Smooth muscle cell (in vitro differentiated cells): ENCODE measurements around the gene VEZF1. TPM values are rescaled to one million over a fixed set of nuclear protein-coding genes. Genes with fewer than 3 reads are reported as not detected.
"Not testable (repeated sequence)": the region's sequence is repeated elsewhere in the genome, so short reads cannot be mapped to it uniquely, and the experiment has no call there.

Experiments used
- DNase-seq: peaks from one replicate; lab custom pipeline; 2025; ENCODE audit not compliant: unreplicated experiment; lab: John Stamatoyannopoulos, UW
- H2AFZ ChIP-seq: fragments of 200-600 bp; sonication (generic); 2 replicates; pipeline ENCODE4 v1.6.0; 2016; ENCODE audit warnings: antibody characterized with exemption, low read depth, mild to moderate bottlenecking
- H3F3A ChIP-seq: fragments of 200-600 bp; sonication (generic); 2 replicates; pipeline ENCODE4 v1.6.0; 2017; ENCODE audit warnings: antibody characterized with exemption, low read depth
- H3K27ac ChIP-seq: fragments of 200-600 bp; sonication (generic); 2 replicates; pipeline ENCODE4 v1.5.1; 2016; ENCODE audit warnings: low read depth, mild to moderate bottlenecking
- H3K27me3 ChIP-seq: fragments of 200-600 bp; sonication (generic); 2 replicates; pipeline ENCODE4 v1.6.1; 2016; ENCODE audit warnings: low read depth, mild to moderate bottlenecking
- H3K36me3 ChIP-seq: fragments of 200-600 bp; sonication (generic); 2 replicates; pipeline ENCODE4 v1.5.1; 2016; ENCODE audit warnings: low read depth
- H3K4me1 ChIP-seq: fragments of 200-600 bp; sonication (generic); 2 replicates; pipeline ENCODE4 v1.5.1; 2016; ENCODE audit warnings: low read depth
- H3K4me2 ChIP-seq: fragments of 200-600 bp; sonication (generic); 2 replicates; pipeline ENCODE4 v1.6.0; 2016; ENCODE audit warnings: mild to moderate bottlenecking
- H3K4me3 ChIP-seq: fragments of 200-600 bp; sonication (generic); 2 replicates; pipeline ENCODE4 v1.5.1; 2016; ENCODE audit warnings: mild to moderate bottlenecking
- H3K79me2 ChIP-seq: fragments of 200-600 bp; sonication (generic); 2 replicates; pipeline ENCODE4 v1.6.0; 2016; ENCODE audit warnings: low read depth, mild to moderate bottlenecking
- H3K9ac ChIP-seq: fragments of 200-600 bp; sonication (generic); 2 replicates; pipeline ENCODE4 v1.6.0; 2016; ENCODE audit warnings: low read depth
- H3K9me3 ChIP-seq: fragments of 200-600 bp; sonication (generic); replicated peaks from 2 replicates; pipeline ENCODE4 v1.5.1; 2016; ENCODE audit warnings: low read depth
- H4K20me1 ChIP-seq: fragments of 200-600 bp; sonication (generic); 2 replicates; pipeline ENCODE4 v1.6.0; 2016; ENCODE audit warnings: low read depth
- WGBS: methylation state at CpG from one replicate; pipeline ENCODE4 v1.1.7; 2016; ENCODE audit warnings: low lambda C conversion rate; 5-methylcytosine and 5-hydroxymethylcytosine counted together
- polyA plus RNA-seq: library from polyadenylated mRNA; unstranded; fragments of >200 nt; fragmentation: Nextera tagmentation; extraction: Ambion mirVana; gene quantifications from 2 replicates; pipeline ENCODE4 v1.2.1, GENCODE V29; 2016
- total RNA-seq: library from RNA; depleted of rRNA; stranded (reverse); fragments of >200 nt; gene quantifications from 2 replicates; pipeline ENCODE4 v1.2.3, GENCODE V29; 2014
- TF ChIP-seq, protein P1 (sequence below): fragments of 200-600 bp; sonication (generic); IDR thresholded peaks from 2 replicates; pipeline ENCODE4 v1.5.1; 2017; ENCODE audit warnings: borderline replicate concordance, mild to moderate bottlenecking, antibody characterized with exemption; ENCODE audit not compliant: insufficient read depth, poor library complexity, severe bottlenecking

VEZF1 gene
- total and polyA plus RNA-seq, 2 experiments from 2014 or later: 25.3 to 61.8 TPM

DNA sequence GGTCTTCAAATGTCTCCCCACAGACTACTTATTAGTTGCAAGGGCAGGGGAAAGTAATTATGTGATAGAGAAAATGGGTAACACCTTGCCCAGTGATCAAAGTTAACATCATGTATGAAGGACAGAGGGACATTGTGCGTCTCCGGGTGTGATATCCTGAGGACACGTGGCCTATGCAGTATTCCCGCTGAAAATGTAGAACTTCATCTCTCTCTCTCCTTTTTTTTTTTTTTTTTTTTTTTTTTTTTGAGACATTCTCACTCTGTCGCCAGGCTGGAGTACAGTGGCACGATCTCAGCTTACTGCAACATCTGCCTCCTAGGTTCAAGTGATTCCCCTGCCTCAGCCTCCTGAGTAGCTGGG lies 24.9 kb downstream of the VEZF1 start:
- 97% methylated on average over 6 of the region's 6 CpGs for WGBS
- TF ChIP-seq, protein P1, sequence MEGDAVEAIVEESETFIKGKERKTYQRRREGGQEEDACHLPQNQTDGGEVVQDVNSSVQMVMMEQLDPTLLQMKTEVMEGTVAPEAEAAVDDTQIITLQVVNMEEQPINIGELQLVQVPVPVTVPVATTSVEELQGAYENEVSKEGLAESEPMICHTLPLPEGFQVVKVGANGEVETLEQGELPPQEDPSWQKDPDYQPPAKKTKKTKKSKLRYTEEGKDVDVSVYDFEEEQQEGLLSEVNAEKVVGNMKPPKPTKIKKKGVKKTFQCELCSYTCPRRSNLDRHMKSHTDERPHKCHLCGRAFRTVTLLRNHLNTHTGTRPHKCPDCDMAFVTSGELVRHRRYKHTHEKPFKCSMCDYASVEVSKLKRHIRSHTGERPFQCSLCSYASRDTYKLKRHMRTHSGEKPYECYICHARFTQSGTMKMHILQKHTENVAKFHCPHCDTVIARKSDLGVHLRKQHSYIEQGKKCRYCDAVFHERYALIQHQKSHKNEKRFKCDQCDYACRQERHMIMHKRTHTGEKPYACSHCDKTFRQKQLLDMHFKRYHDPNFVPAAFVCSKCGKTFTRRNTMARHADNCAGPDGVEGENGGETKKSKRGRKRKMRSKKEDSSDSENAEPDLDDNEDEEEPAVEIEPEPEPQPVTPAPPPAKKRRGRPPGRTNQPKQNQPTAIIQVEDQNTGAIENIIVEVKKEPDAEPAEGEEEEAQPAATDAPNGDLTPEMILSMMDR: no peak
- H3K4me1 ChIP-seq: no peaks in the 10 kb centered on the region
- H3K27ac ChIP-seq: no peak overlapping the region
- H2AFZ ChIP-seq: no peak overlapping the region
- no peak for DNase-seq
- H3K36me3 ChIP-seq: no peaks in the 10 kb centered on the region
- H3K4me3 ChIP-seq: no peak overlapping the region
- no peaks in the 10 kb centered on the region for H3K27me3 ChIP-seq
- H3K9ac ChIP-seq: no peak overlapping the region
- no peaks in the 10 kb centered on the region for H4K20me1 ChIP-seq
- H3K4me2 ChIP-seq: no peak overlapping the region
- no peaks in the 10 kb centered on the region for H3K9me3 ChIP-seq
- H3F3A ChIP-seq: no peaks in the 10 kb centered on the region
- H3K79me2 ChIP-seq: no peaks in the 10 kb centered on the region

DNA sequence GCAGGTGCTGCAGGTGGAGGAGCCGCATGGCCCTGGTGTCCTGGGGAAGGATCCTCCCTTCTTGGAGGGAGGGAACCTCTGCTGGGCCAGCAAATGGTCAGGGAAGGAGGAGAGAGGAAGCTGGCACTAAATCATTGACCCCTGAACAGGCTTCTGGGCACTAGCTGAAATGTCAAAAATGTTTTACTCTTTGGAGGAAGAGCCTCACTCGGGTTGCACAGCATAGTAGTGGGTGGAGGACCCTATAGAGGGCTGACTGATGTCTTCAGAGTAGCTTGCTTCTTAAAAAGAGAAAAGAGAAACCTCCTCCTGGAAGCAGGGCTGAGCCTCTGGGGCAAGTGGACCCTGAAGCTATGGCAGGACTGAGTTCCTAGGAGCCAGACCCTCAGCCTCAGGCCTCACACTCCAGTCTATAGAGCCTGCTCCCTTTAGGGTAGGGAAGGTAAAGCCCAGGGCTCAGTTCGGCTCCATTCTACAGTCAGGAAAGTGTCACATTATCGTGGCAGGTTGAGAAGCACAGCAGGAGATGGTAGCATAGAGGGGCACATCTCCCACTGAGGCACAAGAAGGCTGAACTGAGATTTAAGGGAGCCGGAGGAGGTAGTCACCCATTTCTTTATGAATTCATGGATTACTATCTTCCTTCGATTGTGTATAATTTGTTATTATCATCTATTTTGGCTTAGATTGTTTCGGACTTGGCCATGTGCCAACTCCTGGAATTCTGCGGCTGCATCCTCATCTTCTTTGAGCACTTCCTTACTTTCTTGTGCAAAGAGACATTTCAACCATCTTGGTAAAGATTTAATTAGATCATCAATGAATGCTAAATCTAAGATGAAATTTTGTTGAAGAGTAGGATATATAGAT lies 25.5 kb downstream of the VEZF1 start:
- Histone ChIP-seq H3K4me1 (no peaks in the 10 kb centered on the region), H3K4me3 (no peak overlapping the region), H3K36me3 (no peaks in the 10 kb centered on the region), H3K79me2 (no peaks in the 10 kb centered on the region), H3K27ac (no peak overlapping the region), H3K27me3 (no peaks in the 10 kb centered on the region), H3F3A (no peaks in the 10 kb centered on the region), H3K9ac (no peak overlapping the region), H2AFZ (no peak overlapping the region), H3K9me3 (no peaks in the 10 kb centered on the region), H3K4me2 (no peak overlapping the region), H4K20me1 (no peaks in the 10 kb centered on the region)
- WGBS: 90% methylated on average over 8 of the region's 8 CpGs
- DNase-seq: no peak
- TF ChIP-seq, protein P1: no peak

DNA sequence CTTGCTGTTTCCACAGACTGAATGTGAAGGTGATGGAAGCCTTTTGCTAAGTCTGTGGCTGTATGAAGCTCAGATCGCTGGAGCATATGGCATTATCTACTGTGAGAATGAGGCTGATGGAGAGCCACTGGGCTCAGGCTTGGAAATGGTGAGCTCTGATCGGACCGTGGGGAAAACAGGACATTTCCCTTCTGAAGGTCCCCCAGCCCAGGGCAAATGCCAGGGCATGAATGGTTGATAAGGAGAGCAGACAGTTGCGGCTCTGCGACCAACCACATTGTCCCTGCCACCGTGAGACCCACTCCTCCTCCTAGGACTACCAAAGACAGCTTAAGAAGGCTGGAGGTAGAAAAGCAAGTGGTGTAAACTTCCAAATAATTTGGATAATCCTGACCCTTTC lies 28.1 kb downstream of the VEZF1 start:
- no peak for DNase-seq
- Histone ChIP-seq H3K36me3 (no peaks in the 10 kb centered on the region), H3K27me3 (no peaks in the 10 kb centered on the region), H3K4me1 (peaks cover 13% of the 10 kb centered on the region), H3K79me2 (no peaks in the 10 kb centered on the region), H2AFZ (no peak overlapping the region), H4K20me1 (no peaks in the 10 kb centered on the region), H3K27ac (no peak overlapping the region), H3F3A (peaks cover 14% of the 10 kb centered on the region), H3K4me3 (no peak overlapping the region), H3K4me2 (no peak overlapping the region), H3K9me3 (no peaks in the 10 kb centered on the region), H3K9ac (no peak overlapping the region)
- WGBS: 91% methylated on average over 6 of the region's 6 CpGs
- TF ChIP-seq, protein P1: no peak

DNA sequence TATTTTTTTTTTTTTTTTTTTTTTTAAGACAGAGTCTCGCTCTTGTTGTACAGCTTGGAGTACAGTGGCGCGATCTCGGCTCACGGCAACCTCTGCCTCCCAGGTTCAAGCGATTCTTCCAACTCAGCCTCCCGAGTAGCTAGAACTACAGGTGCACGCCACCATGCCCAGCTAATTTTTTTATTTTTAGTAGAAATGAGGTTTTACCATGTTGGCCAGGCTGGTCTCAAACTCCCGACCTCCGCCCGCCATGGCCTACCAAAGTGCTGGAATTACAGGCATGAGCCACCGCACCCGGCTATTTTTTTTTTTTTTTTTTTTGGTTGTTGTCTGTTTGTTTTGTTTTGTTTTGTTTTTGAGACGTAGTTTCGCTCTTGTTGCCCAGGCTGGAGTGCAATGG lies 29.7 kb downstream of the VEZF1 start:
- not testable (repeated sequence) for H3K27me3 ChIP-seq, DNase-seq, H4K20me1 ChIP-seq, H3K79me2 ChIP-seq, H3K4me2 ChIP-seq, H3K9me3 ChIP-seq, H3K4me3 ChIP-seq, H3K9ac ChIP-seq, H3K27ac ChIP-seq, H2AFZ ChIP-seq, H3K36me3 ChIP-seq
- H3F3A ChIP-seq: peaks cover 26% of the 10 kb centered on the region
- WGBS: 97% methylated on average over 15 of the region's 15 CpGs
- H3K4me1 ChIP-seq: peaks cover 13% of the 10 kb centered on the region
